Measurements from ENCODE around the gene LPP.

GRCh38 chr3:188345223-188345622, 191.3 kb downstream of the LPP start:
- TF ChIP-seq POLR2A (conservative IDR thresholded peaks at IDR 0.05) = no peak
- TF ChIP-seq ATF1 (CRISPR knock-in tag; IDR thresholded peaks at IDR 0.05) = no peak
- TF ChIP-seq ATF1 (tag; IDR thresholded peaks at IDR 0.05) = no peak
- TF ChIP-seq ZFP36 (IDR thresholded peaks at IDR 0.05; ENCODE audit: low read depth, low read length, partially characterized antibody) = no peak
- no peak for TF ChIP-seq CEBPB (tag; IDR thresholded peaks at IDR 0.05)

All from K562 (cell line).